H1 (cell line): ENCODE results near the gene APBA3. TPM values are rescaled to one million over a fixed set of nuclear protein-coding genes. Genes with fewer than 3 reads are reported as not detected.

Experiments
- CTCF ChIA-PET: fragments of 300-600 bp; sonication (Branson Sonifier 250); formaldehyde crosslinking; loops from one replicate; lab custom pipeline; 2021; ENCODE audit not compliant: partially characterized antibody; lab: Charles Lee
- POLR2A ChIA-PET: fragments of 300-600 bp; sonication (Branson Sonifier 250); formaldehyde crosslinking; loops from one replicate; lab custom pipeline; 2021; ENCODE audit warnings: inconsistent platforms; ENCODE audit not compliant: partially characterized antibody; lab: Charles Lee
- DNase-seq, 2 experiments: peaks; one replicate each; pipeline versions ENCODE4 v3.0.0 to v3.0.0-alpha.2; 2010 to 2022; ENCODE audit warnings: low spot score in 2 of 2, low read depth in 1 of 2, mixed read lengths in 1 of 2
- FAIRE-seq: peaks from 2 replicates; lab custom pipeline; 2011; peaks lifted over from hg19 to GRCh38; lab: Jason Lieb, UNC
- H2AFZ ChIP-seq: 2 replicates; pipeline ENCODE4 v1.8.1; 2012; ENCODE audit warnings: low read length, inconsistent platforms
- H2AK5ac ChIP-seq: 2 replicates; pipeline ENCODE4 v1.6.1; 2013; ENCODE audit warnings: low read depth, low read length
- H2BK120ac ChIP-seq: replicated peaks from 2 replicates; pipeline ENCODE3; 2013; ENCODE audit warnings: low read depth, low read length, inconsistent platforms
- H2BK12ac ChIP-seq: 2 replicates; pipeline ENCODE4 v1.6.1; 2013; ENCODE audit warnings: low read depth, low read length
- H2BK15ac ChIP-seq: 2 replicates; pipeline ENCODE4 v1.6.1; 2013; ENCODE audit warnings: low read length
- H2BK20ac ChIP-seq: 2 replicates; pipeline ENCODE4 v1.6.1; 2013; ENCODE audit warnings: low read length
- H2BK5ac ChIP-seq: 2 replicates; pipeline ENCODE4 v1.6.1; 2013; ENCODE audit warnings: low read depth, low read length
- H3K14ac ChIP-seq: 2 replicates; pipeline ENCODE4 v1.6.1; 2013; ENCODE audit warnings: inconsistent platforms; ENCODE audit not compliant: insufficient read length
- H3K18ac ChIP-seq: 2 replicates; pipeline ENCODE4 v1.6.1; 2013; ENCODE audit warnings: low read length; ENCODE audit errors: extremely low read depth
- H3K23ac ChIP-seq: 2 replicates; pipeline ENCODE4 v1.6.1; 2013; ENCODE audit warnings: inconsistent platforms; ENCODE audit not compliant: insufficient read length
- H3K23me2 ChIP-seq: 2 replicates; pipeline ENCODE4 v1.6.1; 2013; ENCODE audit warnings: low read depth, low read length
- H3K27ac ChIP-seq: 2 replicates; pipeline ENCODE4 v1.6.1; 2011; ENCODE audit warnings: low read depth, low read length, inconsistent platforms
- H3K27me3 ChIP-seq, 4 experiments: replicated peaks in 1 of 4; 1 replicate in 1 of 4; 2 replicates in 3 of 4; pipeline versions ENCODE4 v1.6.1 to v1.8.1; 2011 to 2013; ENCODE audit warnings: low read length in 3 of 4, mild to moderate bottlenecking in 3 of 4, inconsistent platforms in 2 of 4, mixed read lengths in 2 of 4, moderate library complexity in 1 of 4; ENCODE audit not compliant: control insufficient read depth in 3 of 4, insufficient read depth in 3 of 4; ENCODE audit errors: extremely low read depth in 1 of 4
- H3K36me3 ChIP-seq, 4 experiments: 2 replicates each; pipeline versions ENCODE4 v1.6.1 to v1.8.1; 2011 to 2013; ENCODE audit warnings: mild to moderate bottlenecking in 4 of 4, low read length in 3 of 4, moderate library complexity in 2 of 4, control low read depth in 1 of 4, inconsistent platforms in 1 of 4; ENCODE audit not compliant: insufficient read depth in 4 of 4, control insufficient read depth in 2 of 4
- H3K4ac ChIP-seq: replicated peaks from 2 replicates; pipeline ENCODE3; 2013; ENCODE audit warnings: low read length, low read depth, mixed read lengths, inconsistent platforms; ENCODE audit not compliant: insufficient read length
- H3K4me1 ChIP-seq, 4 experiments: replicated peaks in 1 of 4; 1 replicate in 1 of 4; 2 replicates in 3 of 4; pipeline versions ENCODE4 v1.6.1 to v1.8.1; 2011 to 2013; ENCODE audit warnings: low read length in 3 of 4, inconsistent platforms in 2 of 4, mixed read lengths in 1 of 4; ENCODE audit not compliant: insufficient read depth in 4 of 4, control insufficient read depth in 3 of 4
- H3K4me2 ChIP-seq, 2 experiments: 2 replicates each; pipeline versions ENCODE4 v1.6.1 to v1.8.1; 2011 to 2013; ENCODE audit warnings: low read depth in 2 of 2, low read length in 2 of 2, control low read depth in 1 of 2, inconsistent platforms in 1 of 2, mild to moderate bottlenecking in 1 of 2; ENCODE audit not compliant: insufficient read depth in 1 of 2
- H3K4me3 ChIP-seq, 4 experiments: fragments of 200-600, 300-600 bp in 1 of 4; sonication (generic), shearing (Covaris generic), sonication (Bioruptor Twin) in 1 of 4; 2 replicates each; pipeline versions ENCODE4 v1.5.1 to v1.8.1; 2011 to 2016; ENCODE audit warnings: low read length in 4 of 4, low read depth in 3 of 4, control low read depth in 2 of 4, inconsistent platforms in 2 of 4, mild to moderate bottlenecking in 2 of 4, mixed read lengths in 1 of 4, moderate library complexity in 1 of 4; ENCODE audit not compliant: insufficient read depth in 2 of 4; ENCODE audit errors: extremely low read depth in 1 of 4
- H3K56ac ChIP-seq: replicated peaks from 2 replicates; pipeline ENCODE3; 2013; ENCODE audit warnings: low read depth, mild to moderate bottlenecking, mixed read lengths, low read length, inconsistent platforms; ENCODE audit not compliant: insufficient read length
- H3K79me1 ChIP-seq: 2 replicates; pipeline ENCODE4 v1.6.1; 2013; ENCODE audit warnings: low read depth, low read length, control low read depth
- H3K79me2 ChIP-seq, 2 experiments: 2 replicates each; pipeline versions ENCODE4 v1.6.1 to v1.8.1; 2012 to 2013; ENCODE audit warnings: low read length in 2 of 2, mild to moderate bottlenecking in 2 of 2, inconsistent platforms in 1 of 2; ENCODE audit not compliant: insufficient read depth in 2 of 2, control insufficient read depth in 1 of 2
- H3K9ac ChIP-seq, 4 experiments: replicated peaks in 1 of 4; 1 replicate in 1 of 4; 2 replicates in 3 of 4; pipeline versions ENCODE4 v1.6.1 to v1.8.1; 2011 to 2013; ENCODE audit warnings: low read depth in 3 of 4, low read length in 3 of 4, control low read depth in 2 of 4, mild to moderate bottlenecking in 2 of 4, moderate library complexity in 2 of 4, inconsistent platforms in 1 of 4; ENCODE audit errors: extremely low read depth in 1 of 4
- H3K9me3 ChIP-seq, 2 experiments: 2 replicates each; pipeline versions ENCODE4 v1.6.1 to v1.8.1; 2012 to 2013; ENCODE audit warnings: mild to moderate bottlenecking in 2 of 2, moderate library complexity in 2 of 2, control low read depth in 1 of 2, inconsistent platforms in 1 of 2, low read depth in 1 of 2, low read length in 1 of 2, mixed read lengths in 1 of 2; ENCODE audit not compliant: insufficient read depth in 2 of 2
- H4K20me1 ChIP-seq, 2 experiments: replicated peaks in 1 of 2; 2 replicates each; pipeline versions ENCODE3 to v1.8.1; 2011 to 2013; ENCODE audit warnings: inconsistent platforms in 2 of 2, low read length in 2 of 2, mild to moderate bottlenecking in 1 of 2; ENCODE audit not compliant: insufficient read depth in 2 of 2, control insufficient read depth in 1 of 2
- H4K5ac ChIP-seq: 2 replicates; pipeline ENCODE4 v1.6.1; 2013; ENCODE audit warnings: low read length, low read depth, mixed read lengths, inconsistent platforms; ENCODE audit not compliant: insufficient read length
- H4K8ac ChIP-seq: 2 replicates; pipeline ENCODE4 v1.8.0; 2013; ENCODE audit warnings: mild to moderate bottlenecking, moderate library complexity, low read length, inconsistent platforms; ENCODE audit not compliant: insufficient read depth; ENCODE audit errors: extremely low read depth
- H4K91ac ChIP-seq: replicated peaks from 2 replicates; pipeline ENCODE3; 2013; ENCODE audit warnings: low read length, mixed read lengths, inconsistent platforms; ENCODE audit not compliant: insufficient read length
- CEBPB ChIP-seq: IDR thresholded peaks from 2 replicates; pipeline ENCODE4 v1.6.1; 2012; ENCODE audit warnings: low read depth, low read length
- MAFK ChIP-seq: IDR thresholded peaks from 2 replicates; pipeline ENCODE4 v1.6.1; 2012; ENCODE audit warnings: low read depth, mild to moderate bottlenecking, improper control_type of control experiment, low read length
- MAX ChIP-seq: IDR thresholded peaks from 2 replicates; pipeline ENCODE4 v1.6.1; 2012; ENCODE audit warnings: inconsistent platforms
- PHF8 ChIP-seq: fragments of 200-600 bp; sonication (generic); conservative IDR thresholded peaks from 2 replicates; pipeline ENCODE4 v1.7.1; 2012; ENCODE audit warnings: low read depth, mild to moderate bottlenecking, inconsistent platforms, low read length, moderate library complexity
- RFX5 ChIP-seq: IDR thresholded peaks from 2 replicates; pipeline ENCODE4 v1.6.1; 2011; ENCODE audit warnings: low read depth, low read length, improper control_type of control experiment, borderline replicate concordance
- SAP30 ChIP-seq: fragments of 300-600 bp; sonication (generic); IDR thresholded peaks from 2 replicates; pipeline ENCODE4 v1.7.1; 2012; ENCODE audit warnings: low read length, moderate library complexity, mild to moderate bottlenecking, inconsistent platforms; ENCODE audit not compliant: insufficient read depth, insufficient replicate concordance
- SIN3A ChIP-seq, 2 experiments: IDR thresholded peaks in 1 of 2; conservative IDR thresholded peaks in 1 of 2; 2 replicates each; pipeline ENCODE4 v1.6.1; 2011 to 2012; ENCODE audit warnings: low read length in 2 of 2, improper control_type of control experiment in 1 of 2, low read depth in 1 of 2, mild to moderate bottlenecking in 1 of 2
- SP1 ChIP-seq: IDR thresholded peaks from 2 replicates; pipeline ENCODE4 v1.6.1; 2011; ENCODE audit warnings: low read depth, low read length
- WGBS, 2 experiments: shearing (Covaris generic) in 1 of 2; methylation state at CpG; one replicate each; pipeline versions ENCODE4 v1.1.6 to v1.1.7; 2013 to 2015; ENCODE audit warnings: low lambda C conversion rate in 2 of 2, mixed read lengths in 2 of 2, inconsistent platforms in 1 of 2, low coverage in 1 of 2, missing lambda C conversion rate in 1 of 2; ENCODE audit not compliant: insufficient replicate concordance in 2 of 2, insufficient coverage in 1 of 2, insufficient read length in 1 of 2; ENCODE audit errors: extremely low coverage in 1 of 2, missing lambda C conversion rate in 1 of 2; 5-methylcytosine and 5-hydroxymethylcytosine counted together
- polyA plus RNA-seq, 7 experiments: library from polyadenylated mRNA; depleted of rRNA in 3 of 7; stranded (reverse) in 5 of 7; unstranded in 2 of 7; fragments of >200 nt in 5 of 7; fragments of 200-250 nt in 2 of 7; gene quantifications; 1 replicate in 5 of 7; 2 replicates in 1 of 7; 4 replicates in 1 of 7; pipeline versions ENCODE4 v1.2.1 to v1.2.3, GENCODE V29; 2011 to 2013; ENCODE audit warnings: missing spikeins in 2 of 7, mixed read lengths in 2 of 7
- total RNA-seq: library from RNA; stranded (reverse); fragmentation: NEBNext Ultra II Directional; extraction: Animal tissue kit (Norgen Biotek cat#: 25700); gene quantifications from 2 replicates; pipeline ENCODE4 v1.2.1, GENCODE V29; 2021
- TF ChIP-seq, protein P1 (sequence below), 3 experiments: IDR thresholded peaks; 1 replicate in 2 of 3; 2 replicates in 1 of 3; pipeline versions ENCODE4 v1.5.1 to v1.6.1; 2011; ENCODE audit warnings: low read length in 3 of 3, mild to moderate bottlenecking in 3 of 3, inconsistent platforms in 2 of 3, low read depth in 1 of 3, moderate library complexity in 1 of 3; ENCODE audit not compliant: insufficient read depth in 1 of 3; ENCODE audit errors: control extremely low read depth in 1 of 3

The APBA3 gene
- total and polyA plus RNA-seq, 2 of the 8 experiments (the other 6 are each of a cell fraction or from before 2014, with no cell fraction given), result 21.4 to 36.9 TPM

DNA sequence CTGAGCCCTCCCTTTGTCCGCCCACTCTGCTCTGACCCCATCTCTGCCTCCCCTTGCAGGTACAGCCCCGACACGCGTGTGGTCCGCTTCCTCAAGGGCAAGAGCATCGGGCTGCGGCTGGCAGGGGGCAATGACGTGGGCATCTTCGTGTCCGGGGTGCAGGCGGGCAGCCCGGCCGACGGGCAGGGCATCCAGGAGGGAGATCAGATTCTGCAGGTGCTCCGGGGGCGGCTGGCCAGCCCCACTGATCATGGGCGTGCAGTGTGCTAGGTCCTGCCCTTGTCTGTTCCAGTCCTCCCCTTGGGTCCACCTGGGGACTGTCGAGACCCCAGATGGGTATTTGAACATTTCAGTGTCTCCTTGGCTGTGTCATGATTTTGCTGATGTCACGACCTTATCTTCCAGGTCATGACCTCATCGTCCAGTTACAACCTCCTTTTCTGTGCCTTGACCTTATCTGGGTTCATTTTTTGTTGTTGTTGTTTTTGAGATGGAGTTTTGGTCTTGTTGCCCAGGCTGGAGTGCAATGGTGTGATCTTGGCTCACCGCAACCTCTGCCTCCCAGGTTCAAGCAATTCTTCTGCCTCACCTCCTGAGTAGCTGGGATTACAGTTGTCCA, 25.3 kb downstream of the APBA3 start:
- Histone ChIP-seq H3K27ac (no peak overlapping the region), H2AK5ac (no peak overlapping the region), H3K23me2 (no peaks in the 10 kb centered on the region), H3K36me3 (peaks cover 0 to 7% (median 3%) of the 10 kb centered on the region in 4 experiments; a peak in 5 of 8 replicates), H3K4me3 (no peak overlapping the region), H2AFZ (no peak overlapping the region), H3K23ac (no peak overlapping the region), H4K5ac (no peak overlapping the region), H3K79me2 (no peaks in the 10 kb centered on the region), H3K18ac (no peak overlapping the region), H3K79me1 (no peaks in the 10 kb centered on the region), H4K20me1 (peaks cover 0 to 3% of the 10 kb centered on the region in 2 experiments), H4K91ac (no peak overlapping the region), H4K8ac (no peak overlapping the region), H3K9me3 (no peaks in the 10 kb centered on the region), H3K4ac (no peak overlapping the region), H3K4me1 (no peaks in the 10 kb centered on the region), H2BK15ac (no peak overlapping the region), H3K56ac (no peak overlapping the region), H3K9ac (no peak overlapping the region), H3K27me3 (no peaks in the 10 kb centered on the region), H2BK5ac (no peak overlapping the region), H2BK20ac (no peak overlapping the region), H3K14ac (no peak overlapping the region), H2BK12ac (no peak overlapping the region), H2BK120ac (no peak overlapping the region), H3K4me2 (no peak overlapping the region)
- ChIA-PET POLR2A (interaction anchor here (0.6 to 0.7 kb wide), 2 partner anchors 11 to 239 kb away, joined by 3 read pairs; no protein-coding TSS in a partner anchor), CTCF (interaction anchor here (0.6 kb wide), 1 partner anchor 77 kb away, joined by 5 read pairs; no protein-coding TSS in a partner anchor)
- FAIRE-seq, result no peak
- 92% methylated on average over 17 of the region's 21 CpGs; no CpG with 5 or more reads in 1 of the 2 experiments for WGBS, 2 experiments
- DNase-seq, result no peak
- TF ChIP-seq SIN3A (conservative IDR thresholded peaks at IDR 0.05 in 1 of 2, IDR thresholded peaks at IDR 0.05 in 1 of 2; ENCODE audit: low read depth in 1 of 2, low read length in 2 of 2), result no peak
- TF ChIP-seq SP1, result no peak
- TF ChIP-seq MAX, result no peak
- TF ChIP-seq, protein P1, sequence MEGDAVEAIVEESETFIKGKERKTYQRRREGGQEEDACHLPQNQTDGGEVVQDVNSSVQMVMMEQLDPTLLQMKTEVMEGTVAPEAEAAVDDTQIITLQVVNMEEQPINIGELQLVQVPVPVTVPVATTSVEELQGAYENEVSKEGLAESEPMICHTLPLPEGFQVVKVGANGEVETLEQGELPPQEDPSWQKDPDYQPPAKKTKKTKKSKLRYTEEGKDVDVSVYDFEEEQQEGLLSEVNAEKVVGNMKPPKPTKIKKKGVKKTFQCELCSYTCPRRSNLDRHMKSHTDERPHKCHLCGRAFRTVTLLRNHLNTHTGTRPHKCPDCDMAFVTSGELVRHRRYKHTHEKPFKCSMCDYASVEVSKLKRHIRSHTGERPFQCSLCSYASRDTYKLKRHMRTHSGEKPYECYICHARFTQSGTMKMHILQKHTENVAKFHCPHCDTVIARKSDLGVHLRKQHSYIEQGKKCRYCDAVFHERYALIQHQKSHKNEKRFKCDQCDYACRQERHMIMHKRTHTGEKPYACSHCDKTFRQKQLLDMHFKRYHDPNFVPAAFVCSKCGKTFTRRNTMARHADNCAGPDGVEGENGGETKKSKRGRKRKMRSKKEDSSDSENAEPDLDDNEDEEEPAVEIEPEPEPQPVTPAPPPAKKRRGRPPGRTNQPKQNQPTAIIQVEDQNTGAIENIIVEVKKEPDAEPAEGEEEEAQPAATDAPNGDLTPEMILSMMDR (IDR thresholded peaks at IDR 0.05; ENCODE audit: control extremely low read depth in 1 of 3, insufficient read depth in 1 of 3, low read depth in 1 of 3, low read length in 3 of 3), result no peak
- TF ChIP-seq MAFK, result no peak
- TF ChIP-seq PHF8, result no peak
- TF ChIP-seq SAP30, result no peak
- no peak for TF ChIP-seq CEBPB
- TF ChIP-seq RFX5, result no peak
